ENCODE measurements around the gene ZBED1. TPM values are rescaled to one million over a fixed set of nuclear protein-coding genes. Genes with fewer than 3 reads are reported as not detected.
"Not testable (repeated sequence)": the region's sequence is repeated elsewhere in the genome, so short reads cannot be mapped to it uniquely, and the experiment has no call there.

Gene ZBED1
- total RNA-seq, 1 donor from 2014 or later: 61.3 TPM

GRCh38 chrX:2520539-2520938 is 19.8 kb upstream of the ZBED1 start:
- no peak for DNase-seq (ENCODE audit: low read depth, low spot score)

GRCh38 chrX:2519638-2520037 is 18.9 kb upstream of the ZBED1 start:
- not testable (repeated sequence) for DNase-seq (ENCODE audit: low read depth, low spot score)

GRCh38 chrX:2517055-2517454 is 16.3 kb upstream of the ZBED1 start:
- DNase-seq (ENCODE audit: low read depth, low spot score): no peak

GRCh38 chrX:2516623-2517022 is 15.8 kb upstream of the ZBED1 start:
- DNase-seq (ENCODE audit: low read depth, low spot score): no peak

GRCh38 chrX:2514131-2514530 is 13.4 kb upstream of the ZBED1 start:
- no peak for DNase-seq (ENCODE audit: low read depth, low spot score)

- no peak for DNase-seq (ENCODE audit: low read depth, low spot score)
Measured at GRCh38 chrX:2513121-2513664, 12.4 kb upstream of the ZBED1 start.

- no peak for DNase-seq (ENCODE audit: low read depth, low spot score)
Measured at GRCh38 chrX:2512501-2512900, 11.7 kb upstream of the ZBED1 start.

- no peak for DNase-seq (ENCODE audit: low read depth, low spot score)
Measured at GRCh38 chrX:2511326-2511725, 10.6 kb upstream of the ZBED1 start.

GRCh38 chrX:2508648-2509335 is 8.0 kb upstream of the ZBED1 start:
- no peak for DNase-seq (ENCODE audit: low read depth, low spot score)

GRCh38 chrX:2507904-2508627 is 7.3 kb upstream of the ZBED1 start:
- no peak for DNase-seq (ENCODE audit: low read depth, low spot score)

GRCh38 chrX:2507196-2507595 is 6.4 kb upstream of the ZBED1 start:
- no peak for DNase-seq (ENCODE audit: low read depth, low spot score)

GRCh38 chrX:2505341-2505740 is 4.6 kb upstream of the ZBED1 start:
- DNase-seq (ENCODE audit: low read depth, low spot score): not testable (repeated sequence)

- no peak for DNase-seq (ENCODE audit: low read depth, low spot score)
Measured at GRCh38 chrX:2504706-2505332, 4.0 kb upstream of the ZBED1 start.

- no peak for DNase-seq (ENCODE audit: low read depth, low spot score)
Measured at GRCh38 chrX:2503591-2504500, 3.1 kb upstream of the ZBED1 start.

GRCh38 chrX:2502668-2503519 is 2.1 kb upstream of the ZBED1 start:
- DNase-seq (ENCODE audit: low read depth, low spot score): no peak

GRCh38 chrX:2502120-2502667 is 1.4 kb upstream of the ZBED1 start:
- no peak for DNase-seq (ENCODE audit: low read depth, low spot score)

- no peak for DNase-seq (ENCODE audit: low read depth, low spot score)
Measured at GRCh38 chrX:2501559-2502102, 855 bp upstream of the ZBED1 start.

GRCh38 chrX:2500091-2500802 is 529 bp downstream of the ZBED1 start:
- DNase-seq (ENCODE audit: low read depth, low spot score): no peak

- DNase-seq (ENCODE audit: low read depth, low spot score): no peak
Measured at GRCh38 chrX:2499507-2499906, 1.3 kb downstream of the ZBED1 start.
